Endothelial cell of umbilical vein (primary cell): ENCODE measurements around the gene THSD4.

ENCODE experiments used
- CTCF ChIP-seq, 2 donors: IDR thresholded peaks; 1 replicate in 1 of 2; 2 replicates in 1 of 2; pipeline ENCODE4 v1.5.1; 2011; ENCODE audit warnings: low read length in 2 of 2, mild to moderate bottlenecking in 2 of 2, moderate library complexity in 2 of 2, control low read depth in 1 of 2, inconsistent platforms in 1 of 2, low read depth in 1 of 2; ENCODE audit not compliant: insufficient read depth in 1 of 2; ENCODE audit errors: extremely low read depth in 1 of 2
- EZH2 ChIP-seq: IDR thresholded peaks from 2 replicates; pipeline ENCODE4 v1.6.1; 2012; ENCODE audit warnings: borderline replicate concordance, low read depth, mild to moderate bottlenecking, moderate library complexity, low read length, inconsistent platforms; ENCODE audit not compliant: severe bottlenecking
- GATA2 ChIP-seq: IDR thresholded peaks from 2 replicates; pipeline ENCODE4 v1.7.0; 2011; ENCODE audit warnings: low read depth, mild to moderate bottlenecking, moderate library complexity, mixed read lengths, low read length; ENCODE audit not compliant: insufficient read length, insufficient read depth
- MAX ChIP-seq: IDR thresholded peaks from 2 replicates; pipeline ENCODE4 v1.6.1; 2011; ENCODE audit not compliant: insufficient read depth, insufficient read length
- MYC ChIP-seq: IDR thresholded peaks from one replicate; pipeline ENCODE4 v1.6.1; 2011; ENCODE audit warnings: mild to moderate bottlenecking, low read depth, low read length
- POLR2A ChIP-seq: IDR thresholded peaks from 2 replicates; pipeline ENCODE4 v1.6.1; 2012; ENCODE audit warnings: low read depth, mild to moderate bottlenecking, control low read depth, low read length
- POLR2AphosphoS5 ChIP-seq: IDR thresholded peaks from 2 replicates; pipeline ENCODE4 v1.6.1; 2012; ENCODE audit warnings: low read depth, mild to moderate bottlenecking, control low read depth, low read length, moderate library complexity; ENCODE audit not compliant: insufficient read depth

GRCh38 chr15:71103102-71103676 lies 12.1 kb upstream of the THSD4 start:
- TF ChIP-seq CTCF (IDR thresholded peaks at IDR 0.05; ENCODE audit: extremely low read depth in 1 of 2, insufficient read depth in 1 of 2, low read depth in 1 of 2, low read length in 2 of 2) (peak; percentile 48 to 78), MYC (no peak), POLR2AphosphoS5 (no peak), POLR2A (no peak), MAX (no peak), GATA2 (no peak), EZH2 (no peak)
